ENCODE data around the gene TRPV4.

DNA sequence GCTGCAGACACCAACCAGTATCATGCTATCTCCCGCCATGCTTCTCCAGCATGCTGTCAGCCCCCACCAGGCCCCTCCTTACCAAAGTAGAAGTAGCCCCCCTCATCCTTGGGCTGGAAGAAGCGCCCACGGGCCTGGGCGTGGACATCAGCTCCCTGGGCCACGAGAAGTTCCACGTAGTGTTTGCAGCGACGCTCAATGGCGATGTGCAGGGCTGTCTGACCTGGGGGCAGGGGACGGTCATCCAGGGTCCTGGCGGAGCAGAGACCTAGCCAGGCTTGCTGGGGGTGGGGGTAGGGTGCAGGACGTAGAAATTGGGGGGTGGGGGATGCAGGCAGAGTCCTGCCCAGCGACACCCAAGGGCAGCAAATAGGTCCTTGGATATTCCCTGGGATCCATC, 32.7 kb downstream of the TRPV4 start:
- TF ChIP-seq, protein P1, sequence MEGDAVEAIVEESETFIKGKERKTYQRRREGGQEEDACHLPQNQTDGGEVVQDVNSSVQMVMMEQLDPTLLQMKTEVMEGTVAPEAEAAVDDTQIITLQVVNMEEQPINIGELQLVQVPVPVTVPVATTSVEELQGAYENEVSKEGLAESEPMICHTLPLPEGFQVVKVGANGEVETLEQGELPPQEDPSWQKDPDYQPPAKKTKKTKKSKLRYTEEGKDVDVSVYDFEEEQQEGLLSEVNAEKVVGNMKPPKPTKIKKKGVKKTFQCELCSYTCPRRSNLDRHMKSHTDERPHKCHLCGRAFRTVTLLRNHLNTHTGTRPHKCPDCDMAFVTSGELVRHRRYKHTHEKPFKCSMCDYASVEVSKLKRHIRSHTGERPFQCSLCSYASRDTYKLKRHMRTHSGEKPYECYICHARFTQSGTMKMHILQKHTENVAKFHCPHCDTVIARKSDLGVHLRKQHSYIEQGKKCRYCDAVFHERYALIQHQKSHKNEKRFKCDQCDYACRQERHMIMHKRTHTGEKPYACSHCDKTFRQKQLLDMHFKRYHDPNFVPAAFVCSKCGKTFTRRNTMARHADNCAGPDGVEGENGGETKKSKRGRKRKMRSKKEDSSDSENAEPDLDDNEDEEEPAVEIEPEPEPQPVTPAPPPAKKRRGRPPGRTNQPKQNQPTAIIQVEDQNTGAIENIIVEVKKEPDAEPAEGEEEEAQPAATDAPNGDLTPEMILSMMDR (IDR thresholded peaks at IDR 0.05; ENCODE audit: low read depth, low read length) = no peak
- TF ChIP-seq, protein P2, sequence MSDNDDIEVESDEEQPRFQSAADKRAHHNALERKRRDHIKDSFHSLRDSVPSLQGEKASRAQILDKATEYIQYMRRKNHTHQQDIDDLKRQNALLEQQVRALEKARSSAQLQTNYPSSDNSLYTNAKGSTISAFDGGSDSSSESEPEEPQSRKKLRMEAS (IDR thresholded peaks at IDR 0.05; ENCODE audit: low read depth, low read length) = no peak
- TF ChIP-seq POLR2A (IDR thresholded peaks at IDR 0.05; ENCODE audit: extremely low read depth, insufficient read length) = no peak
- no peak for TF ChIP-seq MYC (IDR thresholded peaks at IDR 0.05; ENCODE audit: low read depth, low read length)

All from NB4 (cell line).